Cardiac septum (tissue), 1 donor: ENCODE measurements around the gene YARS2. TPM values are rescaled to one million over a fixed set of nuclear protein-coding genes. Genes with fewer than 3 reads are reported as not detected.

Source experiments
- total RNA-seq: library from RNA; stranded (reverse); fragmentation: NEBNext Ultra II Directional; extraction: Animal tissue kit (Norgen Biotek cat#: 25700); gene quantifications from one replicate; pipeline ENCODE4 v1.2.1, GENCODE V29; 2021
- donor health status: DM: no; HTN: no; CAD: no.

The YARS2 gene
- total RNA-seq, 1 donor from 2014 or later = 11.6 TPM

Other genes with a start within 250 kb of the YARS2 start
- 67.3 TPM for gene DNM1L, start 76.6 kb downstream of the YARS2 start, total RNA-seq
- gene PKP2, start 140.9 kb upstream of the YARS2 start, total RNA-seq = 463 TPM